Measurements from ENCODE around the gene TCIRG1.

The TCIRG1 gene

DNA sequence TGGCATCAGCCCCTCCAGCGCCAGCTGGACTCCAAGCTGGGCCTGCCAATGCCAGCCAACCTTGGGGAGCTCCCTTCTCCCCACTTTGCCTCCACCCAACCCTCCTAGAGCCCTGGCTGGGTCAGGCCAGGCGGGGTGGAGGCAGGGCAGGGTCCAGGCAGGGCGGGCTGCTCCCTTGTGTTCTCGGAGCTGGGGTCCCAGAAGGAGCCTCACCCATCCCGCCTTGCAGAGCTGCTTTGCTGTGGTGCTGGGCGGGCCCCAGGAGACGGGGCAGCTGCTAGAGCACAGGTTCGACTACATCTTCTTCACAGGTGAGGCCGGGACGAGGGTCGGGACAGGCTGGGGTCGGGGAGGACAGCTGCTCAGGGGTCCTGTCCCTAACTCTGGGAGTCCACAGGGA is 19.3 kb upstream of the TCIRG1 start:
- DNase-seq = no peak

GRCh38 chr11:68020575-68020974 is 18.2 kb upstream of the TCIRG1 start:
- no peak for DNase-seq

DNA sequence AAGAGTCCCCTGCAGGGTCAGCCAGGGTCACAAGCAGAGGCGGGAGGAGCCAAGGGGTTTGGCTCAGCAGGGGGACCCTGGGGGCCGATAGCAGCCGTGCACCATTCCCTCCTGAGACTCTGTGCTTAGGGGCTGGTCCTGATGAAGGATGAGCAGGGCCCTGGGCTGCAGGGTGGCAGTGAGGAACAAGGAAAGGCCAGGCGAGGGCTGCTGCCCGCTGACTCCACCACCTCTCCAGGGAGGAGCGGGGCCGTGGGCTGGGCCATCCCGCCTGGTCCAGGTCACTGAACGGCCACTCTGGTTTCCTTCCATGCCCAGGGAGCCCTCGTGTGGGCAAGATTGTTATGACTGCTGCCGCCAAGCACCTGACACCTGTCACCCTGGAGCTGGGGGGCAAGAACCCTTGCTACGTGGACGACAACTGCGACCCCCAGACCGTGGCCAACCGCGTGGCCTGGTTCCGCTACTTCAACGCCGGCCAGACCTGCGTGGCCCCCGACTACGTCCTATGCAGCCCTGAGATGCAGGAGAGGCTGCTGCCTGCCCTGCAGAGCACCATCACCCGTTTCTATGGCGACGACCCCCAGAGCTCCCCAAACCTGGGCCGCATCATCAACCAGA is 17.5 kb upstream of the TCIRG1 start:
- no peak for DNase-seq

DNA sequence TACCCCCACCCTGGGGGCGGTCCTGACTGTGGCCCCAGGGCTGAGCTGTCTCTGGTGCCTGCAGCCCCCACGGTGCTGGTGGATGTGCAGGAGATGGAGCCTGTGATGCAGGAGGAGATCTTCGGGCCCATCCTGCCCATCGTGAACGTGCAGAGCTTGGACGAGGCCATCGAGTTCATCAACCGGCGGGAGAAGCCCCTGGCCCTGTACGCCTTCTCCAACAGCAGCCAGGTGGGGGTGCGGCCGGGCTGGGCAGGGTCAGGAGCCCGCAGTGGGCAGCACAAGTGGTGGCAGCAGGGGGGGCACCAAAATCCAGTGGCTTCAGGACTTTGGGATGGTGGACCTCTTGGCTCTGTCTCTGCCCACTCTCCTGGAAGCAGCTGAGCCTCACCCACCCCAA is 16.3 kb upstream of the TCIRG1 start:
- DNase-seq = no peak

DNA sequence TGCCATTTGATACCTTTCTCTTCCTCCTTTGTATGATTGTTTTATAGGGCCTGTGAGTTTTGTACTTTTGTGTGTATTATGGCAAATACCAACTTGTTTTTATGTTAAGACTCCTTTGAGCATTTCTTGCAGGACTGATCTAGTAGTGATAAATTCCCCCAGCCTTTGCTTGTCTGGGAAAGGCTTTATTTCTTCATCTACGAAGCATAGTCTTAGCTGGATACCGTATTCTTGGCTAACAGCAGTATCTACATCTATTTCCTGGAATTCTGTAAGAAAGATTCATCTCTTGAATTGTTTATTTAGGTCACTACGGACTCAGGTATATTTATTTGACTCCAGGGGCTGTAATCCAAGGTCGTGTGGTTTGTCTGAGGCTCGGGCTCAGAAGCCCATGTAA is 14.3 kb upstream of the TCIRG1 start:
- no peak for DNase-seq

- no peak for DNase-seq
Observed at GRCh38 chr11:68025047-68025446, 13.8 kb upstream of the TCIRG1 start.

GRCh38 chr11:68026391-68027105 is 12.3 kb upstream of the TCIRG1 start:
- DNase-seq = no peak

- DNase-seq = no peak
Observed at GRCh38 chr11:68027667-68028066, 11.2 kb upstream of the TCIRG1 start.

DNA sequence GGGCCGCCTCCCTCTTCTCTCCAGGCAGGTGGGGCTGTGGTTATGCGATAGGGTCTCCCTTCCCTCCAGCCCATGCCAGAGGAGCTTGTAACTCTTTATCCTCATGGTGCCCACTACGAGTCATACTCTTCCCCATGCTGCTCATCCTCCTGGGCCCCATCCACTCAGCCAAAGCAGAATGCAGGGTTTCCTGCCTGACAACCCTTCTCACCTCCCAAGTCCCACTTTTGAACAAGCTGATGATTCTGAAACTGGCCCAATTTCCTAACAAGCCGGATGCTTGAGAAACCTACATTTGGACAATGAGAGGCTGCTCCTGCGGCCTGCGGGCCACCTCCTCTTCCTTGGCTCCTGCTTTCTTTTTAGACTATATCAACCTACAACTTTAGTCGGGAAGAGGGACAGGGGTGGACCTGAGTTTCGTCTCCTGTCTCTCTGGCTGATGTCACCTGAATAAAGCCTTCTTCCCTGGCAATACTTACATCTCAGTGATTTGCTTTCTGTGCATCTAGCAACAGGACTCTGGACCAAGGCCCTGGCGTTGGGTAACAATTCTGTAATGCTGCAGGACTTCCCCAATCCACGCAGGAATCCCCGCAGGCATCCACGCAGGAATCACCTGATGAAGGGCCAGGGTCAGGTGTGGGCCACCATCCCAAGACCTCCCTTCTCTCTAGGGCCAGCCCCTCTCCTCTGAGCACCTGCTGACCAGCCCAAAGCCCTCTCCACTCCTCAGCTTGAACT is 9.9 kb upstream of the TCIRG1 start:
- no peak for DNase-seq

- DNase-seq = peak; percentile 95
Observed at GRCh38 chr11:68030318-68031143, 8.3 kb upstream of the TCIRG1 start, which contains the start of gene NDUFS8. Gene NDUFS8 (plus strand): TSS chr11:68030681. CDS start chr11:68032152, 1,471 bp downstream.

DNA sequence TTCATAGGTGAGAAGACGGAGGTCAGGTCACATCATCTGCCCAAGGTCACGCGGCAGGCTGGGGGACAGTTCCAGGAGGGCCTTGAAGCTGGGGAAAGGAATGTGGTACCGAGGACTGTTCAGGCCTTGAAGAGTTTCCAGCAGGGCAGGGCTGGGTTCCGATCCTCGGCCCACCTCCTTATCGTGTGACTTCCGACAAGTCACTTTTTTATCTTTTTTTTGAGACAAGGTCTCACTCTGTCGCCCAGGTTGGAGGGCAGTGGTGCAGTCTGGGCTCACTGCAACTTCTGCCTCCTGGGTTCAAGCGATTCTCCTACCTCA is 7.7 kb upstream of the TCIRG1 start:
- DNase-seq = no peak

GRCh38 chr11:68032003-68032402 is 6.8 kb upstream of the TCIRG1 start:
- no peak for DNase-seq

DNA sequence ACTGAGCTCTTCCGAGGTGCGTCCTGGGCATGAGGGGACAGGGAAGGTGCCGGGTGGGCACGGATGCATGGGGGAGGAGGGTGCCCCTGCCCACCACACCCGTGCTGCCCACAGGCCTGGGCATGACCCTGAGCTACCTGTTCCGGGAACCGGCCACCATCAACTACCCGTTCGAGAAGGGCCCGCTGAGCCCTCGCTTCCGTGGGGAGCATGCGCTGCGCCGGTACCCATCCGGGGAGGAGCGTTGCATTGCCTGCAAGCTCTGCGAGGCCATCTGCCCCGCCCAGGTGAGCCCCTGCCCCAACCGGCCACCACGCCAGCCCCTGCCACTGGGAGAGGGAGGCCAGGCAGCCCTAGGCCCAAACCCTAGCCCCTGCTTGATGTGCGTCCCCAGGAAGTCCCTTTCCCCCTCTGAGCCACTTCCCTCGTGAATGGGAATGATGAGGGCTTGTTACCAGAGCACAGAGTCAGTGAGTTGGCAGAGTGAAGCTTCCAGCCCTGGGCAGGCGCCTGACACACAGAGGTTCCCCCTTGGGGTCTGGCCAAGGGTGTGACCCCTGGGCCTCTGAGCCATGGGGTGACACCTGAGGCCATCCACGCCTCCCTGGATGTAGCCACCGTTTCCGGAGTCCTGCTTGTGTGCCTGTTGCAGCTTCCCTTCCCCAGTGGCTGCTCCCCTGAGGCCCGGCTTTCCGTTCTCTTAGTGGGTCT is 5.7 kb upstream of the TCIRG1 start:
- DNase-seq = no peak

DNA sequence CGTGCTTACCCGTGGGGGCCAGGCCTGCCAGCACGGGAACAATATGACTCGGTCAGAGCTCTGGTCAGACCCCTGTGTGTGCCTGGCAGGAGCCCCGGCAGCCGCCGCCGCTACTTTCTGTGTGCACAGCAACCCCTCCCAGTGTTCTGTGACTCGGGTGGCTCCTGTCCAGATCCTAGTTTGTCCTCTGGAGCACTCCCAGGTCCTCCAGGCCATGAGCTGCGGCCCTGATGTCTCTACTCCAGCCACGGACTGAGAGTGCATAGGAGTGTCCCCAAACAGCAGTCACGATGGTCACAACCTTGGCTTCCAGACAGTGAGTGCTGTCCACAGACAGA is 5.1 kb upstream of the TCIRG1 start:
- DNase-seq = no peak

DNA sequence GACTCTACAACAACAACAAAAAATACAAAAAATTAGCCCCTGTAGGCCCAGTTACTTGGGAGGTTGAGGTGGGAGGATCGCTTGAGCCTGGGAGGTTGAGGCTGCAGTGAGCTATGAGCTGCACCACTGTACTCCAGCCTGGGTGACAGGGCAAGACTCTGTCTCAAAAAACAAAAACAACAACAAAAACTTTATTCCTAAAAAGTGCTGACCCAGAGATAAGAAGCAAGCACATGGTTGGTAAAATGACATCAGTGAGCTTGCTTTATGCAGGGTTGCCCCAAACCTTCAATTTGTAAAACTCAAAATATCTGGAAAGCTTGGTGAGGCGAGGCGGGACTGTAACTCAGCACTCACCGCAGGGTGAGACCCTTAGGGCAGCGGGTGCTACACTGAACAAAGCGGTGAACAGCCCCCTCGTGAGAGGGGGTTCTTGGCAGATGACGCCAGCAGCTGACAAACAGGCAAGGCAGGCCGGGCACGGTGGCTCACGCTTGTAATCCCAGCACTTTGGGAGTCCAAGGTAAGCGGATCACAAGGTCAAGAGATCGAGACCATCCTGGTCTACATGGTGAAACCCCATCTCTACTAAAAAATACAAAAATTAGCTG is 3.5 kb upstream of the TCIRG1 start:
- DNase-seq = no peak

GRCh38 chr11:68036141-68036716 is 2.6 kb upstream of the TCIRG1 start:
- DNase-seq = no peak

DNA sequence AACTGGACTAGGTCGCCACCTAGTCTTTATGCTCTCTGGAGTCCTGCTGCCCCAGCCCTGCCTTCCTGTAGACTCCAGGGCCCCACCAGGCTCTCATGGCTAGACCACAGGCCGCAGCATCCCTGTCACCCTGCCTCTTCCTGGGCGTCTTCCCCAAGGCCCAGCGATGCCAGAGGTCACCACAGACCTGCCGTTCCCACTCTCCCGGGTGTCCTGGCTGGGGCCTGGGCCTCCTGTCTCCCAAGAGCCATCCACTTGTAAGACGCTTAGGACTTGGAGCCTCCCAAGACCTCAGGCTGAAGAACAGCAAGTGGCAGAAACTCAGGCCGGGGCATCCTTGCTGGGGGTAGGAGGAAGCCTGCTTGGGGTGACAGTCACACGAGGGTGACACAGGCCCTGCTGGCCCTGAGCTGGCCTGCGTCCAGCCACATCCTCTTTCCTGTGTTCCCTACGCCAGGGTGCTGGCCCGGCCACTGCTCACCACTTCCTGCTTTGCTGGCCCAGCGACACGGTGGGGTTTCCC is 2.0 kb upstream of the TCIRG1 start:
- peak; percentile 7 for DNase-seq

DNA sequence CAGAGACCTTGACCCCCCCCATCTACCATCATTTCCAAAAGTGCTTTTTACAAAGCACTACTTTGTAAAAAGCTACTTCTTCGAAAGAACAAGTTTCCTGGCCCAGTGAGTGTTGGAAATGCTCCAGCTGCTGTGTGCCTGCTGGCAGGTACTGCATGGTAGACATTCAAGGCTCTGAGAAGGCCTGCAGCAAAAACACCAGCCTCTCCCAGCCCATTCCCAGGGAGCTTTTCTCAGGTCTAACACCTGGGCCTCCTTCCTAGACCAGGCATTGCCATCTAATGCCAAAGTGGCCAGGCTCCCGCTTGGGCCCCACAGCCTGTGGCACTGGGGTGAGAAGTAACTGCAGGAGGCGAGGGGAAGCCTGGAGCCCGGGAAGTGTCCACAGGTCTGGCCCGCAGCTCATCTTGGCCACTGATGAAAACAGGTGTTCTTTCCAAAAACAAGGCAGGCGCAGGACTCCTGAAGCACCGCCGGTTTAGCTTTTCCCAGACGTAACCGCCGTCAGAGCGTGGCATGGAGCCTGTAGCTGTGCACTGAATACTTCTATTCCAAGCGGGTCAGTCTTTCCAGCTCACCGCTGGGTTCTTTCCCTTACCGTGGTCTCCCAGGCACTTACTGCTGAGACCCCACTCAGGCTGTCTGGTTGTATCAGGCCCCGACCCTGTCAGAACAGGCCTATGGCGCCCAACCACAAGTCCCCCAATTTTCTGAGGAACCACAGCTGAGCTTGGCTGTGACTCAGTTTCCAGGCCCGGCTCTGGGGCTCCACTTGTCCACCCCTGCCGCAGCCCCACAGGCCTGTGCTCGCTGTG is 1.2 kb upstream of the TCIRG1 start:
- no peak for DNase-seq

- no peak for DNase-seq
Observed at GRCh38 chr11:68038226-68038717, 553 bp upstream of the TCIRG1 start.

DNA sequence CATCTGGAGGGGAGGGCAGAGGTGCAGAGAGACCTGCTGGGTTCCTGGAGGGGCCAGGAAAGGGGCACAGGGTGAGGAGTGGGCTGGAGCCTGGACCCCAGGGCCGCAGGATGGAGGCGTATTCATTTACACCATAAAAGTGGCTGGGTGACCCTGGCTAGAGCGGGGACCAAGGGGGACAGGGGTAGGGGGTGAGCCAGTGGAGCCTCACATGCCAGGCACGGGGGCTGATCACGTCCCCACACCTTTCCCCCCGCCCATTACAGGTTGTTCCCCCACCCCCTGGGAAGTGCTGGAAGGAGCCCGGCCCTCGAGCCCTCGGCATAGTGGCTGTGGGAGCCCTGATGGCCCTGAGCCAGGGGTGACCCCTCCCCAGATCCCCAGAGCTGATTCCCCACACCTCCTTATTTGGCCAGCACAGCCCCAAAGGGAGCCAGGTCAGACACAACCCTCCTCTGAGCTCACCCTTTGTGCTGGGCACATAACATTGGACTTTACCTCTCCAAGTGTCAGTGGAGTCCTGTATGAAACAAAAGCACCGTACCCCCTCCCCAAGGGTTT is 781 bp downstream of the TCIRG1 start:
- DNase-seq = no peak
